Stimulated activated CD8-positive, alpha-beta memory T cell treated with anti-CD3 and anti-CD28 coated beads, Interleukin-12 subunit alpha, Interleukin-12 subunit beta, amount 100 ng/mL, for 4 hours (primary cell): ENCODE measurements around the gene TMEM236.

Experiments used
- DNase-seq: peaks from one replicate; pipeline ENCODE4 v3.0.0-alpha.2; 2020; ENCODE audit warnings: low read depth

TMEM236 gene

GRCh38 chr10:17820943-17821342, 68.9 kb downstream of the TMEM236 start:
- DNase-seq: no peak

DNA sequence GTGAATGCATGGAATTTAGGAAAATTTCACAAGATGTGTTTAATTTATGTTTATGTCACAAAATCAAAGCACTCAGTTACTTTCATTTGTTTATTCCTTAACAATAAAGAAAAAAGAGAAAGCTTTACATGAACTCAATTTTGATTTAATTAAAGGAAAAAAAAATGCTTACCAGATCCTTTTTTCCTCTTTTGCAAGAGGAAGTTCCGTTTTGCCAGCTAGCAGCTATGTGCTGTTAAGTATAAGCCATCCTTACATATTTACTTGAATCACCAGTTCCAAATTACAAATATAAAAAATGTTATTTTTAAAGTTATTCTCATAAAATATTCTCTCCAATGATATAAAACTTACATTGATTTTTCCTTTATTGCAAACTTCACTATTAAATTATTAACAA, 69.9 kb downstream of the TMEM236 start:
- DNase-seq: no peak

GRCh38 chr10:17831341-17831740, 79.3 kb downstream of the TMEM236 start:
- DNase-seq: no peak

GRCh38 chr10:17831896-17832295, 79.9 kb downstream of the TMEM236 start:
- no peak for DNase-seq

- DNase-seq: no peak
Observed at GRCh38 chr10:17833656-17834055, 81.7 kb downstream of the TMEM236 start.

DNA sequence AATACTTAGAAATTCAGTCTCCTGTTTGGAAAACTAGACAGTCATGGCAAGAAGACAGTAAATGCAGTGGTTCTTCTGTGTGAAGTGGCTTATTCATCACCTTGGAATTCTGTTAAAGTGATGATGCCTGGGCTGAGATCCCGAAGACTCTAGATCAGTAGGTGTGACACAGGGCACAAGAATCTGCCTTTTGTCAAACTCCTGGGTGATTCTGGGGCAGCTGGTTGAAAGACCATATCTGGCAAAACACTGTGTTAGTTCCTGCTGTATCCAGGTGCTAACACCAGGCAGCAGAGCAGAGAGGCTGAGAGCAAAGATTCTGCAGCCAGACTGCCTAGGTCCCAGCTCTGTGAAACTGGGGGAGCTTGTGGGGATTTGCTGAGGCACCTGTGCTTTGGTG, 83.7 kb downstream of the TMEM236 start:
- no peak for DNase-seq

- no peak for DNase-seq
Observed at GRCh38 chr10:17836942-17837341, 84.9 kb downstream of the TMEM236 start.

GRCh38 chr10:17838080-17838648, 86.2 kb downstream of the TMEM236 start:
- no peak for DNase-seq

DNA sequence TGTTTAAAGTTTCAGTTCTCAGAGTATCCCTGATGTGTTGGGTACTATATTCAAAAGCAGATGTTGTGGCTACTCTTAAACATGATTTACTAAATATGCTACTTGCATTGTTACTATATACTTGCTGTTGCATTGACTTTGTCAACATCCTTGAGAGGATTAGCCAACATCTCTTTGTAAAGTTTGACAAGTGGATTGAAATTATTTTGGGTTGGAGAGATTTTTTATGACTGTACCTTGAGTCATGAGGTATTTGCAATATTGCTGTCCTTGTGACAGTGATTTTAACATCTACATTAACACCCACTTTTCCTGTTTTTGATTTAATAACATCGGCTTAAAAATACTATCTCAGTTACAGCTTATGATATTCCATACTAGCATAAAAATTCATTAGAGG, 89.0 kb downstream of the TMEM236 start:
- DNase-seq: no peak

- DNase-seq: no peak
Observed at GRCh38 chr10:17842641-17843040, 90.6 kb downstream of the TMEM236 start.

DNA sequence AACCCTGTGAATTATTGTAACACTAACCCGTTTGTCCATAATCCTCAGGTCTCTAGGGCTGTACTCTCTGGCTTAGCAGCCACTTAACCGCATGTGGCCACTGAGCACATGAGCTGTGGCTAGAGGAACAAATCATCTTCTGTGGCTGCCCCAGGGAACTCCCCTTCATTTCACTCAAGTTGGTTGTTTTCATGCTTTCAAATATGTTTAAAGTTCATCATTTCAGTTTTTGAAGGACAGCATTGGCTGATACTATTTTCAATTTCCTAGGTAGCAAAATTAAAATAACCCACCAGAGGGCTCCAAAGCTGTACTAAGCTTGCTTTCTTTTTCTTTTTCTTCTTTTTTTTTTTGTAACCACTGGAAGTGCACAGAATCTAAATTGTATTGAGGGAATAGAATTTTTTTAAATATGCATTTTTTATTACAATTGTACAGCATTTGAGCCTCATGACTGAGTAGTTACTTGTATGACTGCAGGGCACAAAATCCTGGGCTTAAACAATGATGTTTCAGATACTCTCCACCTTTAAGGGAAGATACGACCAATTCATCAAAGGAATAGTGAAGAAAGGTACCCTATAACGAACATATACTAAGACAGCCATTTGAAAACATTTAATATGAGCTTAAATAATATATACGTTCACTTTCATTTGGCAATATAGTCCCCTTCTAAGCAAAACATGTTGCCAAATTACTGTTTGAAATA, 95.7 kb downstream of the TMEM236 start:
- DNase-seq: no peak

DNA sequence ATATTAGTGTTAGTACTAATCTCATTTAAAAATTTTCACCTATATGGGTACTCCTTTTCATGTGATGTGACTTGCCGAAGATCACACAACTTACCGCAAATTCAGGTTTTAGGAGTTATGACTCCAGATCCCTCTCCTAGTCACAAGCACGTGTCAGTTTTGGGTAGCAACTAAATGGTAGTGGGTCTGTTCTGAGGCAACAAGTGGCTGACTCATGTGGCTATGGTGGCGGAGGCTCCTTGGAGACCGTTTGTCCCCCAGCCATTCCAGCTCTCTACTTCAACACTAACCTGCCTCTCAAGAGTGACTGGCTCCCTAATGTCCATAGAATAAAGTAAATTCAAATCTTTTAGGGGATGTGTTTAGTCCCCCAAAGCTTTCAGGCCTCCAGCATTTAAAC, 96.6 kb downstream of the TMEM236 start:
- DNase-seq: no peak
